SU-DHL-6 (cell line): Measurements from ENCODE around the gene CTDP1.

ENCODE experiments used
- CTCF ChIP-seq: fragments of 200-600 bp; sonication (generic); IDR thresholded peaks from one replicate; pipeline ENCODE4 v1.5.1; 2017; ENCODE audit warnings: antibody characterized with exemption, mild to moderate bottlenecking, low read length, moderate library complexity; ENCODE audit not compliant: insufficient read depth, poor library complexity, severe bottlenecking
- EZH2phosphoT487 ChIP-seq: fragments of 200-600 bp; sonication (generic), shearing (Covaris generic); conservative IDR thresholded peaks from 2 replicates; pipeline ENCODE4 v1.6.1; 2018; ENCODE audit warnings: mild to moderate bottlenecking, antibody characterized with exemption, low read length, moderate library complexity, mixed read lengths

DNA sequence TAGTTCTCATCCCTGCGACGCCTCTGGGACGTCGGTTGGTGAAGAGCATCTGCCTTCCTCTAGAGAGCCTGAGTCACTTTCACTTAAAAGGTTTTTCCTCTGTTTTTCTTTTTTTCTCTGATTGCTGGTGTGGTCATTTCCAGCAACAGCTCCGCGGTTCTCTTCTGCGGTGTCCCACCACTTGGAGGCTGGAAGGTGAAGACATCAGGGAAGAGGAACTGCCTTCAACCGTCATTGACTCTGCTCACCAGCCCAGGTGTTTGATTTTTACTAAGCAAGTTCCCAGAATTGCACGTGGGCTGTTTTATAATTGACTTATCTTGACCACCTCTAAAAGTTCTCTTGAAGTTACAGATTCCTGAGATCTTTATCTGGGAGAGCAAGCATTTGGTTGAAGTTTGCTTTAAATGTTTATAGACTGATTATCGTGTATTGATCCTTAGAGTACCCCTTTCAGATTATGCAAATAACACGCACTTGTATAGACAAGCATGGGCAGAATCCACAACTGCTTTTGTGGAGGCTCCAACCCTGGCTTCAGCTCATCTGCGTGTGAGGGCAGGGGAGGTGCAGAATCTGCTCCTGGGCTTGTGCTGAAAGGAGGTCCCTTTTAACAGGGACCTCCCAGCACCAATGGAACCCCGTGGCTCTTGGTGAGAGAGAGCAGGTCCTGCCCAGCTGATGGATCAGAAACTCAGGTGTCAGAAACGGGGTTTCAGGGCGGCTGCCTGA lies 3.5 kb downstream of the CTDP1 start:
- no peak for TF ChIP-seq CTCF
- no peak for TF ChIP-seq EZH2phosphoT487
